Measurements from ENCODE around the gene GGT1. TPM values are rescaled to one million over a fixed set of nuclear protein-coding genes. Genes with fewer than 3 reads are reported as not detected.

Gene GGT1
- total and polyA plus RNA-seq, 2 donors (not counting 3 experiments of a cell fraction or from before 2014, with no cell fraction given), result 1.8 to 2.0 TPM

- no peak for FAIRE-seq
- peaks cover 80% of the 10 kb centered on the region for H3K79me2 ChIP-seq (ENCODE audit: control insufficient read depth, insufficient read depth, low read length)
- intact Hi-C loops (cut with micrococcal nuclease) (no loop called here), dilution Hi-C loops (cut with MboI; ENCODE audit: extremely low pct_ligation_motif_present, low sequenced_read_pairs) (no loop called here)
- no peak overlapping the region for H3K4me2 ChIP-seq (ENCODE audit: insufficient read depth, low read length)
- no TSS peak for BruUV-seq (replicated peaks)
- no peak overlapping the region for H3K4me3 ChIP-seq (replicated peaks in 1 of 3; ENCODE audit: insufficient read depth in 1 of 3, low read depth in 1 of 3, low read length in 3 of 3)
- no peak overlapping the region for H3K9ac ChIP-seq (replicated peaks; ENCODE audit: extremely low read depth, insufficient read depth, low read length)
- H3K9me1 ChIP-seq (replicated peaks; ENCODE audit: control insufficient read depth, extremely low read depth, insufficient read depth, low read length), result no peaks in the 10 kb centered on the region
- H3K36me3 ChIP-seq (ENCODE audit: control insufficient read depth in 2 of 2, extremely low read depth in 1 of 2, insufficient read depth in 2 of 2, low read length in 2 of 2), result peaks cover 8 to 24% of the 10 kb centered on the region in 2 experiments
- no peaks in the 10 kb centered on the region for H3K27me3 ChIP-seq (ENCODE audit: control insufficient read depth in 2 of 2, insufficient read depth in 2 of 2, low read length in 2 of 2)
- no peaks in the 10 kb centered on the region for H4K20me1 ChIP-seq (replicated peaks; ENCODE audit: control insufficient read depth, extremely low read depth, insufficient read depth, low read length)
- CTCF ChIA-PET, result no interaction called here
- H3K27ac ChIP-seq (ENCODE audit: insufficient read depth, low read depth, low read length), result no peak overlapping the region
- no peak for DNase-seq (ENCODE audit: low read depth, low spot score)
- POLR2A ChIA-PET, result no interaction called here
- TF ChIP-seq GATA2 (IDR thresholded peaks at IDR 0.05; ENCODE audit: insufficient read depth, insufficient read length, low read depth, low read length) (no peak), EZH2 (IDR thresholded peaks at IDR 0.05; ENCODE audit: borderline replicate concordance, low read depth, low read length, severe bottlenecking) (no peak), POLR2AphosphoS5 (IDR thresholded peaks at IDR 0.05; ENCODE audit: insufficient read depth, low read depth, low read length) (no peak), MAX (IDR thresholded peaks at IDR 0.05; ENCODE audit: insufficient read depth, insufficient read length) (no peak), CTCF (IDR thresholded peaks at IDR 0.05; ENCODE audit: extremely low read depth in 1 of 2, insufficient read depth in 1 of 2, low read depth in 1 of 2, low read length in 2 of 2) (no peak), POLR2A (IDR thresholded peaks at IDR 0.05; ENCODE audit: low read depth, low read length) (no peak), JUN (IDR thresholded peaks at IDR 0.05; ENCODE audit: borderline replicate concordance, insufficient read depth, insufficient read length, low read depth) (no peak), FOS (IDR thresholded peaks at IDR 0.05; ENCODE audit: borderline replicate concordance, insufficient read depth, low read length) (no peak), MYC (IDR thresholded peaks at IDR 0.05; ENCODE audit: low read depth, low read length) (no peak)
- peaks cover 14% of the 10 kb centered on the region for H3K4me1 ChIP-seq (ENCODE audit: control insufficient read depth, extremely low read depth, insufficient read depth, low read length)
- H2AFZ ChIP-seq (ENCODE audit: low read depth, low read length), result no peak overlapping the region
- no peaks in the 10 kb centered on the region for H3K9me3 ChIP-seq (replicated peaks; ENCODE audit: control insufficient read depth, insufficient read depth, low read length)
Observed at GRCh38 chr22:24559471-24559870, 43.5 kb upstream of the GGT1 start.
